HepG2 (cell line): ENCODE results near the gene POLR1D.

ENCODE experiments used
- DPF2 ChIP-seq: sonication (generic); formaldehyde crosslinking; IDR thresholded peaks from 2 replicates; pipeline ENCODE4 v1.4.0; 2020; ENCODE audit warnings: mild to moderate bottlenecking, low read depth, missing genetic modification reagents, borderline replicate concordance
- FOXJ3 ChIP-seq: sonication (generic); formaldehyde crosslinking; IDR thresholded peaks from 2 replicates; pipeline ENCODE4 v1.4.0; 2020; ENCODE audit warnings: missing genetic modification reagents, mild to moderate bottlenecking, borderline replicate concordance
- GABPB1 ChIP-seq: IDR thresholded peaks from 2 replicates; pipeline ENCODE4 v1.6.1; 2016; ENCODE audit warnings: mild to moderate bottlenecking, missing genetic modification reagents, moderate library complexity, missing compliant biosample characterization
- TF ChIP-seq, protein P1 (sequence below): sonication (generic); formaldehyde crosslinking; IDR thresholded peaks from 2 replicates; pipeline ENCODE4 v1.5.0; 2020; ENCODE audit warnings: mild to moderate bottlenecking, missing genetic modification reagents, moderate library complexity

DNA sequence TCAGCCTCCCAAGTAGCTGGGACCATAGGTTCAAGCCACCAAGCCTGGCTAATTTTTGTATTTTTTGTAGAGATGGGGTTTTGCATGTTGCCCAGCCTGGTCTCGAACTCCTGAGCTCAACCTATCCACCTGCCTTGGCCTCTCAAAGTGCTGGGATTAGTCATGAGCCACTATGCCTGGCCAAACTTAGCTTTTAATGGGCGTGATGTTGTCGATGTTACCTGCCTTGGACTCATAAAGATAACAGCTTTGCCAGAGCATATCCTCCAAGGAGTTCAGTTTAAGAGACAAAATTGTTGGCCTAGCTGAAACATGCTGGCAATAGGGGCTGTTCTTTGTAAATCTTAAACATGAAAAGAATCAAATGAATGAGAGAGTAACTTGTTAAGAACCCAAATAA lies 13.1 kb downstream of the POLR1D start:
- no peak for TF ChIP-seq FOXJ3 (CRISPR knock-in tag)
- TF ChIP-seq DPF2 (CRISPR knock-in tag): no peak
- no peak for TF ChIP-seq GABPB1 (CRISPR knock-in tag)
- TF ChIP-seq, protein P1, sequence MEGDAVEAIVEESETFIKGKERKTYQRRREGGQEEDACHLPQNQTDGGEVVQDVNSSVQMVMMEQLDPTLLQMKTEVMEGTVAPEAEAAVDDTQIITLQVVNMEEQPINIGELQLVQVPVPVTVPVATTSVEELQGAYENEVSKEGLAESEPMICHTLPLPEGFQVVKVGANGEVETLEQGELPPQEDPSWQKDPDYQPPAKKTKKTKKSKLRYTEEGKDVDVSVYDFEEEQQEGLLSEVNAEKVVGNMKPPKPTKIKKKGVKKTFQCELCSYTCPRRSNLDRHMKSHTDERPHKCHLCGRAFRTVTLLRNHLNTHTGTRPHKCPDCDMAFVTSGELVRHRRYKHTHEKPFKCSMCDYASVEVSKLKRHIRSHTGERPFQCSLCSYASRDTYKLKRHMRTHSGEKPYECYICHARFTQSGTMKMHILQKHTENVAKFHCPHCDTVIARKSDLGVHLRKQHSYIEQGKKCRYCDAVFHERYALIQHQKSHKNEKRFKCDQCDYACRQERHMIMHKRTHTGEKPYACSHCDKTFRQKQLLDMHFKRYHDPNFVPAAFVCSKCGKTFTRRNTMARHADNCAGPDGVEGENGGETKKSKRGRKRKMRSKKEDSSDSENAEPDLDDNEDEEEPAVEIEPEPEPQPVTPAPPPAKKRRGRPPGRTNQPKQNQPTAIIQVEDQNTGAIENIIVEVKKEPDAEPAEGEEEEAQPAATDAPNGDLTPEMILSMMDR (CRISPR knock-in tag): no peak
